Stimulated activated CD4-positive, alpha-beta T cell treated with anti-CD3 and anti-CD28 coated beads, Interleukin-15, amount 100 ng/mL, for 1 hour (primary cell): ENCODE data around the gene RNASE4.
"Not testable (repeated sequence)": the region's sequence is repeated elsewhere in the genome, so short reads cannot be mapped to it uniquely, and the experiment has no call there.

Experiments used
- DNase-seq, 2 donors: peaks; one replicate each; pipeline ENCODE4 v3.0.0-alpha.2; 2020; ENCODE audit warnings: low read depth in 1 of 2, low spot score in 1 of 2

The RNASE4 gene, protein sequence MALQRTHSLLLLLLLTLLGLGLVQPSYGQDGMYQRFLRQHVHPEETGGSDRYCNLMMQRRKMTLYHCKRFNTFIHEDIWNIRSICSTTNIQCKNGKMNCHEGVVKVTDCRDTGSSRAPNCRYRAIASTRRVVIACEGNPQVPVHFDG

DNA sequence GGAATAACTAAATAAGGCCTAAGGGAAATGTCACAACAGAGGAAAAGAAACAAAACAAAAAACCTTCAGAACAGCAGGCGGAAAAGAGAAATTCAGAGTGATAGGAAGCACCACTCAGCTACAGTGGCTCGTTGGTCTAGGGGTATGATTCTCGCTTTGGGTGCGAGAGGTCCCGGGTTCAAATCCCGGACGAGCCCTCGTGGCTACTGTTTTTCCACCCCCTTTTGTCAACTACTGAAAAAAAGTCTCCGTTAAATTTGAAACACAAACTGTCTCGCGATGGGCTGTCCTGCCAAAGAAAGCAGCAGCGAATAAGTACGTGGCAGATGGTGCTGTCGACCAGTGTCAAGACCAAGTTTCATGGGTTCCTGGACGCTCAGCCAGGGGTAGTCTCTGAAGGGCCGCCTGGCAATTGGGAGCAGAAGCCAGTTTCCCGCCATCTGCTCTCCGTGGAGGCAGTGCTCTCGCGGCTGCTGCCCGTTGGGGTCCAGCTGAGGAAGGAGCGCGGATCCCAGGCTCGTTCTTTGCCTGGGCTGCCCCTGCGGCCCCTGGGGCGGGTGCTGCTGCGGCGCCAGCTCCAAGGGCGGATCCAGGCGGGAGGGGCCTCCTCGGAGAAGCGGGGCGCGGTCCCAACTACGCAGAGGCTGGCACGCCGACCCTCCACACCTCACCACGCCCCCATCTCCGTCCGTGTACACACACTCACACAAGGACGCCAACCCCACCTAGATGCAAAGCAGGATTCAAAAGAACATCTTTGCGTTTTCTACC lies at the start of gene RNASE4:
Gene RNASE4 (plus strand): TSS at position 670 of the 771 bp plus-strand sequence. CDS start 14,812 bp downstream, outside the sequence.
- peak; percentile 61 to 72 for DNase-seq

DNA sequence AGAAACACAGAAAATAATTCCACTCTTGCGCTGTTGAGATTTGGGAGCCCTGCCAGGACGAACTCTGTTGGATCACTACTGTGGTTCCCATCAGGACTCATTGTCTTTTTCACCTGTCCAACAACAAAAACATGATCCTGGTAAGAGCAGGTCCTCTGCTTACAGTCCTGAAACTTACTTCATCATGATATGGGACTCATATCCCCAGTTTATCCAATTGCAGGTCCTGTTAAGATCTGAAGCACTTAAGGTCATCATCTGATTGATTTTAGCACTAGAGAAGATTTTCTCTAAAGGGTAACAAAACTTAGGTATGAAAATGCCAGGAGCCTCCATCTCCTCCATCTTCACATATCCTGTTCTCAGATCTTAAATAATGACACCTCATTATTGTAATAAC lies 42.8 kb upstream of the RNASE4 start, which contains the start of gene OR6S1:
Gene OR6S1 (minus strand): TSS at position 101 of the 400 bp plus-strand sequence. CDS start 0 bp downstream, at position 101.
- DNase-seq: no peak

DNA sequence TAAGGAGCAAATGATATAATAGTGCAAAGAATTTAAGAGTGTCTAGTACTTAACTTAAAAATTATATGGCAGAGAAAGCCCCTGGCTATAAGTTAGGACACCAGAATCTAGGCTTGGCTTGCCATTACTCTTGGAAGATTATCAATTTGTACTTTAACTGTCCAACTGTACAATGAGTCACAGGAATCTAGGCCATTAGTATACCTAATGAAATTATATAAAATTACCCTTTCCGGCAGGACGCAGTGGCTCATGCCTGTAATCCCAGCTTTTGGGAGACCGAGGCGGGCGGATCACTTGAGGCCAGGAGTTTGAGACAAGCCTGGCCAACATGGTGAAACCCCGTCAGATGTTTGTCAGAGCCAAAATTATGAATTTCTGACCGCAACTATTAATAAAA lies 42.2 kb upstream of the RNASE4 start:
- DNase-seq: no peak

DNA sequence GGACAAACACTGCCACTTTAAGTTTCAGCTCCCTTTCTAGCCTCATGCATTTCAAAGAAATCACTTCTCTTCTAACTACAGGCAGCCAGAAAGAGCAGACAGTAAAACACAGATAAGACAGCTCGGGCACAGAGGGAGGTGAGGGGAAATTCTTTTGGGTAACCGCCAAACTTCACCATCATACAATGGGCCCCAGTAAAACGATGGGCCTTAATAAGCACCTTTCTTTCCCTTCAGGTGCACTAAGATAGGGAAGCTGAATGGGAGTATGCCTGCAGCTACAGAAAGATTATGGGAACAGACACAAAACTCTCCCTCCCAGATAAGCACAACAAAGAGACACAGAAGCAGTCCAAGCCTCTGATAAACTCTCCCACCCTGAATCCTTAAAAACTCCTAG lies 41.6 kb upstream of the RNASE4 start:
- not testable (repeated sequence) for DNase-seq

DNA sequence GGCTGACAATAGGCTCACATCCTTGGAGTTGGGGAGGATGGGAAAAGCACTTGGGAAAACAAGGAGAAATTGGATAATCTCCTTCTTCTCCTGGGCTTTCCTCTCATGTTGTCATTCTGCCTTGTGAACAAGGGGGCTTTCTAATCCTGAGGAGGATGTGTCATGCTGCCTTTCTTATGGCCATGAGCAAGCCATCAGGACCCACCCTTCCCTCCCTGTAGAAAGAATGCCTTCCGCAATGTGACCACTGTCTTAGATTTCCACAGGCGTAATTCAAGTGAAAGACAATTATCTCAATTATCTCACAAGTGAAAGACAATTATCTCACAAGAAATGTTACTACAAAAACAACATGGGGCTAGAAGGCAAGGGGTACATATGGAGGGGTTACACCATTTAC lies 39.8 kb upstream of the RNASE4 start:
- DNase-seq: no peak

DNA sequence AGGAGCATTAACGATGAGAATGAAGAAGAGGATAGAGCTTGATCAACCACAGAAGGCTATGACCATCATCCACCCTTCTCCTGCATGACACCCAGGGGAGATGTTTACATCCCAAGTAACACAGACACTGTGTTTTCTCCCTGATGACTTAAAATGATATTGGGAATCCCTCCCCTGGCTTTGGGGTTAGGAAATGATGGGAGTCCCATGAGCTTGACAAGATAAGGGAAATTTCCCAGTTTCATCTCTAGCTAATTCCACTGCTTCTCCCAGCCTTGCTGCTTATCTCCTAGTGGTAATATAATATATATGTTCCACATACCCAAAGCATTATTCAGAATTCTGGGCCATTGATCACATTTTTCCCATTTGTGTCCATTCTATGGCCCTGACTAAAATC lies 38.9 kb upstream of the RNASE4 start:
- no peak for DNase-seq

DNA sequence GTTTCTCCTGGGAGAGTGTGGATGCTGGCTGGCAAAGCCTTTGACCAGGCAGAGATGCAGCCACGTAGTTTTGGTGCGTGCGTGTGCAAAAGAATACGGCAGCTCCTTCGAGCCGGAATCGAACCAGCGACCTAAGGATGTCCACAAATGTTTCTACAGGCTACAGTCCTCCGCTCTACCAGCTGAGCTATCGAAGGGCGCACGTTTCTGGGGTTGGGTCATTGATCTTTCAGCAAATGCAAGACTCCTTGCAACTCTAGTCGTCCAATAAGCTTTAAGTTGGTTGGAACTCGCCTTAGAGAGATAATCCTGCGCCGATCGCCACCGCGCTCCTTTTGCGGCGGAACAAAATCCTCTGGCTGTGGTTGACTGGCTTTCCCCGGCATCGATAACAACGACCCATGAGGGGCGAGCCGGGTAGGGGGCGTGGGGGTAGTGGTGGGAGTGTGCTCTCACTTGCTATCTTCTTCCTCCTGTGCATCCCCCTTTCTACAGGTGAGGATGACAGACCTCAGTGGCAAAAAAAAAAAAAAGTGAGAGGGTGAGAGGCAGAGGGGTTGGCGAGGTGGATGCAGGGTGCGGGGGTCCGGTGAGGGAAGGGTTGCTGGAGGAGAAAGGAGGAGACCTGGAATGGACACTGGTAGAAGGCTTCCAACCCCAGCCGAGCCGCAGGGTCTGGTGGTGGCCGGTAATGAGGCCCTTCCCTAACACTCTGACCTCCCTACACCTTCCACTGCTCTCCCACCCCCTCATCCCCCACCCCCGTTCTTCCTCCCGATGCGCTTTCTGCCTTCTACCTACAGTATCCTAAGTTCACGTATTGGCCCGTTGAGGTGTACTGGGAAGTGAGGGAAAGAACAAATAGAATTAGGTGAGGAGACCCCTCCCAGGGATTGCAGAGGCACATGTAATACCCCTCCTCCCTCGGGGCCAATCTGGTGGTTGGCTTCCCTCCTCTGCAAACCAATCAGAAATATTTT lies 31.1 kb upstream of the RNASE4 start:
- no peak for DNase-seq

DNA sequence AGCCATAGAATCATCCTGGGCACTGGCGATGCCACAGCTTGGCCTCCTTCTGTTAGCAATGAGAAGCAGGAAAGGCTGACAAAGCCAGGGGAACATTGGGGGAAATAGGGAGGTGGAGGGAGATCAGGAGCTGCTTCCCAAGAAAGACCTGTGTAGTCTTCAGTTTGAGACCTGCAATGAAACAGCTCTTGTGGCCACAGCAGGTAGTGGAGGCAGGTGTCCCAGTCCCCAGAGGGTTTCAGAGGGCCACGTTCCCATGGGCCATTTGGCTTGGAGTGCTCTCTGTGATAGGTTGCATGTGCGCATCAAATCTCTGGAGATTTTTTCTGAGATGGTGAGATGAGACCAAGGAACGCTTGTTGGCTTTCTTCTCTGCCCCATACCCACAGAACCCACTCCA lies 28.5 kb upstream of the RNASE4 start:
- no peak for DNase-seq

DNA sequence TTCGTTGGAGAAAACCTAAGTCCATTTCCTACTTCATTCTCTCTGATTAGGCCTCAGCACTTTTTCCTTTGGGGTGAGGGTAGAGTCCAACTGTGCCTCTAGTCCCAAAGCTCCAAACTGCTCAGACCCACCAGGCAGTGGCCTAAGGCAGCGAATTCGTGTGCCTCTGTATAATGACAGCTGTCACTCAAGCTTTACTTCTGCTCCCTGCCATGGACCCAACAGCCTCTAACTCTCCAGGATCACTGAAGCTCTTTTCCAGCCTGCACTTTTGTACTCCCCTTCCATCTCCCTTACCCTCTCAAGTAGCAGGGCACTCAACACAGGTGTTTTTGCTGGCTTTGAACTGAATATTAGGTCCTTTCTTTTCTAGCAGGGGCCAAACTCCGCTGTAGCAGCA lies 28.1 kb upstream of the RNASE4 start:
- DNase-seq: no peak

DNA sequence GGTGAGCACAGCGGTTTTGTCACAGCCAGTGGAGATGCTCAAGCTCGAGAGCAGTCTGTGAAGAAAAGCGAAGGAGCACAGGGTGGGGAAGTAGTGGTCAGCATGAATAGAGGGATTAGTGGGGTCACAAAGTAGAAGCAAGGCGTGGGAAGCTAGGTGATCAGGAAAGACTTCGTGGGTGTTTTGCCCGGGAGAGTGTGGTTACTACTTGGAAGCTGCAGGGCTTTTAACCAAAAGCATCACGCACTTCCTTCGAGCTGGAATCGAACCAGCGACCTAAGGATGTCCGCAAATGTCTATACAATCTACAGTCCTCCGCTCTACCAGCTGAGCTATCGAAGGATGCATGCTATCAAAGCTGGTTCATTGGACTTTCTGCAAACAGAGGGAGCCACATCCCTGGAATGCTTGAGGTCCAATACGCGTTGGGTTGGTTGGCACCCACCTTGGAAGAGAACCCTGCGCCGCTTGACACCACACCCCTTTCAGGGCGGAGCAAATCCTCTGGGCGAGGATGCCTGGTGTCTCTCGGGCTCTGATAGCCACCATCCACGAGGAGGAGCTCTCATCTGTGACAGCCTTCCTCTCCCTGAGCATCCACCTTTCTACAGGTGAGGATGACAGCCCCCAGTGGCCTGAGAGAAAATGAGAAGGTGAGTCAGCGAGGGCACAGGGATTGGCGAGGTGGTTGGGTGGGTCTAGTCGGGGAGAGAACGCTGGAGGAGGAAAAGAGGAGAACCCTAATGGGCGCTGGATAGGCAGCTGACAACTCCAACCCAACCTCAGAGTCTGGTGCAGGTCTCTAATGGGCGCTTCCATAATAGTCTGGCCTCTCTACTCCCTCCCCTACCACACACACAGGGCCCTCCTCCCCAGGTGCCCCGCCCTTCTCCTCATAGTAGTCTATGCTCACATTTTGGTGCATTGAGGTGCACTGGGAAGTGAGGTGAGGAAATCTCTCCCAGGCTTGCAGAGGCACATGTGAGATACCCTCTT lies 26.8 kb upstream of the RNASE4 start:
- DNase-seq: no peak

DNA sequence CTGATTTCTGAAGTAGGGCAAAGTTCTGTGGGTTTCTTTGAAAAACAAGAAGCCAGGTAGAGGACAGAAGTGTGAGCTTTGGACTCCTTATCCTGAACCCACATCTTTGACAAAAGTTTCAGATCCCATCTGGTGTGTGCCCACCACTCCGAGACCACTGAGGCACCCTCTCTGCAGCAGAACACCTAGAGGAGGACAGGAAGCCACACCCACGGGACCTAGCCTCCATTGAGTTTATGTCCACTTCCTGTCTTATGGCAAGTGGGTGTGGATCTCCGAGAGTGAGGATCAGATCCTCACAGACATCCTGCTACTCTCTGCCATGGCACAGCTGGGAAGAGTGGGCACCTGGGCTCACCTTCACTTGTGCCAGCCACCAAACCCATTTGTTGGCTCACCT lies 26.1 kb upstream of the RNASE4 start:
- no peak for DNase-seq

DNA sequence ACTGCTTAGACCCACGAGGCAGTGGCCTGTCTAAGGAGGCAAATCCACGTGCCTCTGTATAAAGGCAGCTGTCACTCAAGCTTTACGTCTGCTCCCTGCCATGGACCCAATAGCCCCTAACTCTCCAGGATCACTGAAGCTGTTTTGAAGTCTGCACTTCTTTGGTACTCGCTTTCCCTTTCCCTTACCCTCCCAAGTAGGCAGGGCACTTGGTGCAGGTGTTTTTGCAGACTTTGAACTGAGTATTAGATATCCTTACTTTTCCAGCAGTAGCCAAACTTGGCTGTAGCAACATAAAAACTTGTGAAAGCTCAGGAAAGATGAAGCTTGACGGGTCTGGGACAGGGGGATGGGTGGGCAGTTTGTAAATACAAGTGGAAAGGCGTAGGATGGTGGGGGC lies 25.0 kb upstream of the RNASE4 start:
- DNase-seq: no peak

DNA sequence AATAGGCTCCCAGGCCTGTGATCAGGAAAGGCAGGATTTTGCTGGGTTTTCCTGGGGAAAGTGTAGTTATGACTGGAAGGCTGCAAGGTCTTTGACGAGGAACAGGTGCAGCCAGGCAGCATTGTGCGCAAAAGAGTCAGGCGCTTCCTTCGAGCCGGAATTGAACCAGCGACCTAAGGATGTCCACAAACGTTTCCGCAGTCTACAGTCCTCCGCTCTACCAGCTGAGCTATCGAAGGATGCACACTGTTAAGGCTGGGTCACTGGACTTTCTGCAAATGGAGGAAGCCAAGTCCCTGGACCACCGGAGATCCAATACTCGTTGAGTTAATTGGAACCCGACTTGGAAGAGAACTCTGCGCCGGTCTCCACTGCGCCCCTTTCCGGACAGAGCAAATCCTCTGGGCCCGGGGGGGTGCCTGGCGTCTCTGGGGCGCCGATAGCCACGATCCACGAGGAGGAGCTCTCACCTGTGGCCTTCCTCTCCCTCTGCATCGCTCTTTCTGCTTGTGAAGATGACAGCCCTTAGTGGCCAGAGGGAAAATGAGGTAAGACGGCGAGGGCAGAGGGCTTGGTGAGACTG lies 24.5 kb upstream of the RNASE4 start:
- DNase-seq: no peak

DNA sequence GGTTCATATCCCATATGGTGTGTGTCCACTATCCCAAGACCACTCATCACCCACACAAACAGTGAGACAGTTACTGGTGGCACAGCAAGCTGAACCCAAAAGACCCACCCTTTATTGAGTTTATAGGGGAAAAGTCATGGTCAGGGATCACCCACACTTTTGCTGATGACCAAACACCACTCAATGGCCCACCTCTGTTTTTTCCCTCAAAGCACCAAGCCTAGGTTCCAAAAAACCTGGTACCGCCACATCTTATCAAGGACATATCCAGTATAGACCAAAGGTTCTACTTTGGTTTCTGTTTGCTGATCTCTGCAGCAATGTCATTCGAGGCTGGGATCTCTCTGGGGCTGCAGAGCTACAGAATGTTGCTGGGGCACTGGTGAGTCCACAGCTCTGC lies 23.2 kb upstream of the RNASE4 start:
- DNase-seq: no peak

DNA sequence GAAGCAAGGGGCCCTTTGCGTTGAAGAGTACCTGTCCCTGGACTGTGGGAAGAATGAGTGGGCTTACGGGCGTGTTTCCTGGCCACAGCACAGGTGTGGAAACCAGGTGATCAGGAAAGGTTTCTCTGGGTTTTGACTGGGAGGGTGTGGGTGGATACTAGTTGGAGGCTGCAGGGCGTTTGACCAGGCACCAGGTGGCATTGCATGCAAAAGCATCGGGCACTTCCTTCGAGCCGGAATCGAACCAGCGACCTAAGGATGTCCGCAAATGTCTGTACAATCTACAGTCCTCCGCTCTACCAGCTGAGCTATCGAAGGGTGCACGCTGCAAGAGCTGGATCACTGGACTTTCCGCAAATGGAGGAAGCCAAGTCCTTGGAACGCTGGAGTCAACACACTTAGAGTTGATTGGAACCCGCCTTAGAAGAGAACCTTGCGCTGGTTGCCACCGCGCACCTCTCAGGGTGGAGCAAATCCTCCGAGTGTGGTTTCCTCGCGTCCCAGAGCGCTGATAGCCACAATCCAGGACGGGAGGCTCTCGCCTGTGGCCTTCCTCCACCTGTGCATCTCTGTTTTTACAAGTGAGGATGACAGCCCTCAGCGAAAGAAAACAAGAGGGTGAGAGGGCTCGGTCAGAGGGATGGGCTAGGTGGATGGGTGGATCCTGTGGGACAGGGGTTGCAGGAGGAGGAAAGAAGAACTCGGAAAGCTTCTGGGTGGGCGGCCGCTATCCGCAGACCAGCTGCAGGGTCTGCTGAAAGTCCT lies 21.2 kb upstream of the RNASE4 start:
- DNase-seq: peak; percentile 51 to 56

DNA sequence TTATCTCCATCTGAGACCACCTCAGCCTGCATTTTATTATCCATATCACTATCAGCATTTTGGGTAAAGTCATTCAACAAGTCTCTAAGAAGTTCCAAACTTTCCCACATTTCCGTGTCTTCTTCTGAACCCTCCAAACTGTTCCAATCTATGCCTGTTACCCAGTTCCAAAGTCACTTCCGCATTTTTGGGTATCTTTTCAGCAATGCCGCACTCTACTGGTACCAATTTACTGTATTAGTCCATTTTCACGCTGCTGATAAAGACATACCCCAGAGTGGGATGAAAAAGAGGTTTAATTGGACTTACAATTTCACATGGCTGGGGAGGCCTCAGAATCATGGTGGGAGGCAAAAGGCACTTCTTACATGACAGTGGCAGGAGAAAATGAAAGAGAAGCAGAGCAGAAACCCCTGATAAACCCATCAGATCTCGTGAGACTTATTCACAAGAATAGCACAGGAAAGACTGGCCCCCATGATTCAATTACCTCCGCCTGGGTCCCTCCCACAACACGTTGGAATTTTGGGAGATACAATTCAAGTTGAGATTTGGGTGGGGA lies 17.9 kb upstream of the RNASE4 start:
- not testable (repeated sequence) for DNase-seq

DNA sequence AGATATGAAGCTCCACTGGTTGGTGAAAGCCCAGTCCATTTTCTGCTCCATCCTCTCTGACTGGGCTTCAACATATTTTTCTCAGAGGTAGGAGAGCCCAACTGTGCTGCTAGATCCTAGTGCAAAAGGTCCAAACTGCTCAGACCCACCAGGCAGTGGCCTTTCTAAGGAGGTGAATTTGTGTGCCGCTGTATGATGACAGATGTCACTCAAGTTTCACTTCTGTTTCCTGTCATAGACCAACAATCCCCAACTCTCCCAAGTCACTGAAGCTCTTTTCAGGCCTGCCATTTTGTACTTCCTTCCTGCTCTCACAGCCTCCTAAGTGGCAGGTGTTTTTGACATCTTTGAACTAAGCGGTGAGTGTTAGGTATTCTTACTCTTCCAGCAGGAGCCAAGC lies 16.4 kb upstream of the RNASE4 start:
- no peak for DNase-seq

DNA sequence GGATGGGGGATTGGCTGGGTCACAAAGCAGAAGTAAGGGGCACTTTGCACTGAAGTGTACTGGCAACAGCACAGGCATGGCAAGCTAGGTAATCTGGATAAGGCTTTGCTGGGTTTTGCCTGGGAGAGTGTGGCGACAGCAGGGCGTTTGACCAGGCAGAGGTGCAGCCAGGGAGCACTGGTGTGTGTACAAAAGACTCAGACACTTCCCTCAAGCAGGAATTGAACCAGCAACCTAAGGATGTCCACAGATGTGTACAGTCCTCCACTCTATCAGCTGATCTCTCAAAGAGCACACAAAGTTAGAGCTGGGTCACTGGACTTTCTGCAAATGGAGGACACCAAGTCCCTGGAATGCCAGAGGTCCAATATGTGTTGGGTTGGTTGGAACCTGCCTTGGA lies 15.4 kb upstream of the RNASE4 start:
- DNase-seq: no peak
